GM06990 (cell line): ENCODE results near the gene BFSP1.

Source experiments
- DNase-seq: peaks from one replicate; pipeline ENCODE4 v3.0.0-alpha.2; 2011; ENCODE audit not compliant: insufficient read length; ENCODE audit errors: extremely low read depth
- H3K27me3 ChIP-seq: replicated peaks from 2 replicates; pipeline ENCODE4 v1.6.0; 2011; ENCODE audit warnings: low read length; ENCODE audit not compliant: control insufficient read depth, insufficient read depth
- H3K36me3 ChIP-seq: 2 replicates; pipeline ENCODE4 v1.5.1; 2011; ENCODE audit warnings: low read length; ENCODE audit not compliant: control insufficient read depth, insufficient read depth
- H3K4me3 ChIP-seq: replicated peaks from 2 replicates; pipeline ENCODE4 v1.5.1; 2011; ENCODE audit warnings: low read depth, mild to moderate bottlenecking, control low read depth, low read length
- TF ChIP-seq, protein P1 (sequence below): IDR thresholded peaks from 2 replicates; pipeline ENCODE4 v1.5.1; 2011; ENCODE audit warnings: low read length, control low read depth, mild to moderate bottlenecking, inconsistent platforms; ENCODE audit not compliant: insufficient read depth, poor library complexity, severe bottlenecking

Gene BFSP1

GRCh38 chr20:17470973-17471372 lies 60.2 kb downstream of the BFSP1 start:
- Histone ChIP-seq H3K36me3 (no peaks in the 10 kb centered on the region), H3K27me3 (no peaks in the 10 kb centered on the region; the same call in 1 of the 2 replicates), H3K4me3 (no peak overlapping the region)
- no peak for DNase-seq
- TF ChIP-seq, protein P1, sequence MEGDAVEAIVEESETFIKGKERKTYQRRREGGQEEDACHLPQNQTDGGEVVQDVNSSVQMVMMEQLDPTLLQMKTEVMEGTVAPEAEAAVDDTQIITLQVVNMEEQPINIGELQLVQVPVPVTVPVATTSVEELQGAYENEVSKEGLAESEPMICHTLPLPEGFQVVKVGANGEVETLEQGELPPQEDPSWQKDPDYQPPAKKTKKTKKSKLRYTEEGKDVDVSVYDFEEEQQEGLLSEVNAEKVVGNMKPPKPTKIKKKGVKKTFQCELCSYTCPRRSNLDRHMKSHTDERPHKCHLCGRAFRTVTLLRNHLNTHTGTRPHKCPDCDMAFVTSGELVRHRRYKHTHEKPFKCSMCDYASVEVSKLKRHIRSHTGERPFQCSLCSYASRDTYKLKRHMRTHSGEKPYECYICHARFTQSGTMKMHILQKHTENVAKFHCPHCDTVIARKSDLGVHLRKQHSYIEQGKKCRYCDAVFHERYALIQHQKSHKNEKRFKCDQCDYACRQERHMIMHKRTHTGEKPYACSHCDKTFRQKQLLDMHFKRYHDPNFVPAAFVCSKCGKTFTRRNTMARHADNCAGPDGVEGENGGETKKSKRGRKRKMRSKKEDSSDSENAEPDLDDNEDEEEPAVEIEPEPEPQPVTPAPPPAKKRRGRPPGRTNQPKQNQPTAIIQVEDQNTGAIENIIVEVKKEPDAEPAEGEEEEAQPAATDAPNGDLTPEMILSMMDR, result no peak

- no peaks in the 10 kb centered on the region; the same call in 1 of the 2 replicates for H3K27me3 ChIP-seq
- H3K4me3 ChIP-seq, result no peak overlapping the region
- TF ChIP-seq, protein P1, result no peak
- no peak for DNase-seq
- no peaks in the 10 kb centered on the region for H3K36me3 ChIP-seq
Observed at GRCh38 chr20:17470521-17470920, 60.7 kb downstream of the BFSP1 start.

DNA sequence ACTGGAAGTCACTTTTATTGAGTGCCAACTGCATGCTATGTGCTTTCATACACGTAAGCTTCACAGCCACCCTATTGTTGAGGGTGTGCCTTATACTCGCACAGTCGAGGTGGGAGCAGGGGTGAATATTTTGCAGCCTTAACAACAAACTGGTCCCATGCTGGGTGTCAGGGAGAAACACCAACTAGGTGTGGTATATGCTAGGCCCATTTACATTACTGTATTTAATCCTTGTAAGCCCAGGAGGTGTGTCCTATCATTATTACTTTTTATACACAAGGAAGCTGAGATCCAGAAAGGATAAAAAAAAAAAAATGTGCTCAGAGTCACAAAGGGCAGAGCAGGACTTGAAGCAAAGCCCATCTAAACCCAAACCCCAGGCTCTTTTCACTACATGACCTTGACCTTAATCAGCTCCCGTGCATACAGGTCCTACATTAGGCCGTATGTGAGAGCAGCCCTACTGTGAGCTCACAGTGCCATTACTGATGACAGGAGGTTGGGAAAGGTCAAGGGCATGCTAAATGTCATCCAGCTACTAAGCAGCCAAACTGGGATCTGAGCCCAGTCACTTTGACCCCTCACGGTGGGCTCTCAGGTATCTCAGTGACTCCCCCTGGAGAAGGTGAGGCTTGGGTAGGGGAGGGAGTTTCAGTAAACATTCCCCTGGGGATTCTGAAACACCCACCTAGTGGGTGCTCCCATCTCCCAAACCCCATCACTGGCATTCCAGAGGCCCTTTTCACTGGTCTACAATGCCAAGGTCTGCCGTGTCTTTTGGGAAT lies 61.7 kb downstream of the BFSP1 start:
- TF ChIP-seq, protein P1, result no peak
- H3K36me3 ChIP-seq, result no peaks in the 10 kb centered on the region
- no peak overlapping the region for H3K4me3 ChIP-seq
- H3K27me3 ChIP-seq, result no peaks in the 10 kb centered on the region; the same call in 1 of the 2 replicates
- DNase-seq, result no peak

DNA sequence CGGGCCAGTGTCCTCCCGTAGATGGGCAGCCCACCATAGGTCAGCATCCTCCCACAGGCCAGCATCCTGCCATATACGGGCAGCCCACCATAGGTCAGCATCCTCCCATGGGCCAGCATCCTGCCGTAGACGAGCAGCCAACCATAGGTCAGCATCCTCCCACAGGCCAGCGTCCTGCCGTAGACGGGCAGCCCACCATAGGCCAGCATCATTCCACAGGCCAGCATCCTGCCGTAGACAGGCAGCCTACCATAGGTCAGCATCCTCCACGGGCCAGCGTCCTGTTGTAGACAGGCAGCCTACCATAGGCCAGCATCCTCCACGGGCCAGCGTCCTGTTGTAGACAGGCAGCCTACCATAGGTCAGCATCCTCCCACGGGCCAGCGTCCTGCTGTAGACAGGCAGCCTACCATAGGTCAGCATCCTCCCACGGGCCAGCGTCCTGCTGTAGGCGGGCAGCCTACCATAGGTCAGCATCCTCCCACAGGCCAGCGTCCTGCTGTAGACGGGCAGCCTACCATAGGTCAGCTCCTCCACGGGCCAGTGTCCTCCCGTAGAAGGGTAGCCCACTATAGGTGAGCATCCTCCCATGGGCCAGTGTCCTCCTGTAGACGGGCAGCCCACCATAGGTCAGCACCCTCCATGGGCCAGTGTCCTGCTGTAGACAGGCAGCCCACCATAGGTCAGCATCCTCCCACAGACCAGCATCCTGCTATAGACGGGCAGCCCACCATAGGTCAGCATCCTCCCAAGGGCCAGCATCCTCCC lies 62.9 kb downstream of the BFSP1 start:
- H3K36me3 ChIP-seq, result no peaks in the 10 kb centered on the region
- no peak overlapping the region for H3K4me3 ChIP-seq
- H3K27me3 ChIP-seq, result no peaks in the 10 kb centered on the region
- TF ChIP-seq, protein P1, result no peak
- DNase-seq, result no peak

DNA sequence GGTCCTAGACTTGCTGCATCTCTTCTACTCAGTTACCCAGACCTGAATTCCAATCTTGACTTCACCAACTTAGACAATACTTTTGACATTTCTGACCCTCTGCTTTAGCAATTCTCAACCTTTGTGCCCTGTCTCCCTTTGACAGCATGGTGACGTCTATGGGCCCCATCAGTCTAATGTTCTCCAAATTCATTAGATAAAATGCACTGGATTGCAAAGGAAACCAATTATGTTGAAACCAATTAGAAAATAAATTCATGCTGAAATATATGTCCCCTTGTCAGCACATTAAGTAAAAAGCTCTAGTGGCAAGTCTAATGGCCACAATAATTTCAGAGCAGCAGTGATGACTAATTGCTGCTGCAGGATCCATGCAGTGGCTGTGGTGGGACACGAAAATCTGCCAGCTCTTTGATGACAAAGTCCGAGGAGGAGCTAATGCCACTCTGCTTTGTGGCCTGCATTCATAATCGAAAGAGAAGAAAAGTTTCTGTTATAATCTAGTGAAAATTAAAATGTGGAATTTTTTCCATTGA lies 64.0 kb downstream of the BFSP1 start:
- Histone ChIP-seq H3K27me3 (no peaks in the 10 kb centered on the region), H3K4me3 (no peak overlapping the region), H3K36me3 (no peaks in the 10 kb centered on the region)
- DNase-seq, result no peak
- TF ChIP-seq, protein P1, result no peak
